Cerebellar nuclear complex (tissue), 1 donor: ENCODE measurements around the gene TFAP2E.
"Not testable (repeated sequence)": the region's sequence is repeated elsewhere in the genome, so short reads cannot be mapped to it uniquely, and the experiment has no call there.

Experiments
- DNase-seq, 2 experiments: peaks; one replicate each; lab custom pipeline; 2025; lab: John Stamatoyannopoulos, UW

The TFAP2E gene

DNA sequence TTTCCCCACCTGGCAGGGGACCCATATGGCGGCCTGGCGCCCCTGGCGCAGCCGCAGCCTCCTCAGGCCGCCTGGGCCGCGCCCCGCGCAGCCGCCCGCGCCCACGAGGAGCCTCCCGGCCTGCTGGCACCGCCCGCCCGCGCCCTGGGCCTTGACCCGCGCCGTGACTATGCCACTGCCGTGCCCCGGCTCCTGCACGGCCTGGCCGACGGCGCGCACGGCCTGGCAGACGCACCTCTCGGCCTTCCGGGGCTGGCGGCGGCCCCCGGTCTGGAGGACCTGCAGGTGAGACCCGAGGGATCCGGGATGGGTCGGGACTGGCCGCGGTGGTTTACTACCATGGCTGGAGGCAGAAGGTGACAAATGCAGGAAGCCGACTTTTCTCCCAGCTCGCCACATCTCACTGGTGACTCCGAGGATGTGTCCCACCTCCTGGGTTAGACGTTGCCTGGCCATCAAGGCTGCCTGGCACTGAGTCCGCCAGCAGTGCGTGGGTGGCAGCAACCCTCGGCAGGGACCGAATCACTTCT is 1.1 kb downstream of the TFAP2E start:
- no peak for DNase-seq

DNA sequence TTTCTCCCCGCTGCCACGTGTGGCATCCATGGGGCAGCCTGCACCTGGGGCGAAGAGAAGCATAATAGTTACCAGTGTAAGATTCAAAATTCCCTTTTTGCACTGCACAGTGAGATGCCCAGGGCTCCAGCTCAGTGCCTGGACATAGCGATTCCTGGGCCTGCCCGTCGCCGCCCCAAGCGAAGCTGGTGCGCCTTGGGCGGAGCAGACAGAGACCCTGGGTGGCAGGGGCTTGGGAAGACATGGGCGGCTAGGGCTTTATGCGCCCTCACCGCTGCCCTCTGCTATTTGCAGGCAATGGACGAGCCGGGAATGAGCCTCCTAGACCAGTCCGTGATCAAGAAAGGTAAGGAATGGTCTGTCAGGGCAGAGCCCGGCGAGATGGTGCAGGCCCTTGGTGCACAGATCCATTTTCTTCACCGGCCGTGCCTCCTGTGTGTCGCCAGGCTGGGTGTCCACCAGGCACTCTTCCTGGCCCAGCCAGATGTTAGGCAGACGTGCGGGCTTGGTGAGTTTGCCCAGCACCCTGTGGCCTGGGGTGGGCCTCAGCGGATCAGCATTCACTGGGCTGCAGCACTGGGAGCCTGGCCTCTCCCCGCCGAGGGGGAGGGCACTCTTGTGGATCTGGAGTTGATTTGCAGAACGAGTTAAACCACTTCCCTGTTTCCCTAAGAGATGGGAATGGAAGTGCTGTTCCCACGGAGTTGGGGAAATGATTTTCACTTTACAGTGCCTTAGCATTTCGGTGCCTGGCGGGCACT is 1.7 kb downstream of the TFAP2E start:
- DNase-seq: no peak

DNA sequence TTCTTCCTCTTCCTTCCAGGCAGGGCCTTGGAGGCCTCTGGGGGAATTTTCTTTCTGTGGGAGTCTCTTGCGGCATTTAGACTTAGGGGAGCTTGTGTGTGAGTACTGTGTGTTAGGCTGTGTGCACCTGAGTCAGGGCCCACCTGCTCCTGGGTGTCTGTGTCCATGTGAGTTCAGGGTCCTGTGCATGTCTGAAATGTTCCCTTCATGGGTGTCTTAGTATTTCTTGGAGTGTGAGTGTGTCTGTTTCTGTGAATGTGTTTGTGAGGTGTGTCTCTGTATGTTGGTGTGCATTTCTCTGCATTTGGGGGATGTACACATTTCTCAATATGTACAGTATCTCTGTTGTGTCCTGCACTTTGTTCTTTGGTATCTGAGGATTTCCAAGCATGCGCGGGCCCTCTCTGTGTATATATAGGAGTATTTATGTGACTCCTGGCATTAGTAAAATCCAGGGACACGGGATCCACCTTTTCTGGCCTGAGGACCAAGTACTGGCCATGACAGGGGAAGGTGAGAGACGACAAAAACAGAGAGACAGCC is 2.4 kb downstream of the TFAP2E start:
- no peak for DNase-seq

DNA sequence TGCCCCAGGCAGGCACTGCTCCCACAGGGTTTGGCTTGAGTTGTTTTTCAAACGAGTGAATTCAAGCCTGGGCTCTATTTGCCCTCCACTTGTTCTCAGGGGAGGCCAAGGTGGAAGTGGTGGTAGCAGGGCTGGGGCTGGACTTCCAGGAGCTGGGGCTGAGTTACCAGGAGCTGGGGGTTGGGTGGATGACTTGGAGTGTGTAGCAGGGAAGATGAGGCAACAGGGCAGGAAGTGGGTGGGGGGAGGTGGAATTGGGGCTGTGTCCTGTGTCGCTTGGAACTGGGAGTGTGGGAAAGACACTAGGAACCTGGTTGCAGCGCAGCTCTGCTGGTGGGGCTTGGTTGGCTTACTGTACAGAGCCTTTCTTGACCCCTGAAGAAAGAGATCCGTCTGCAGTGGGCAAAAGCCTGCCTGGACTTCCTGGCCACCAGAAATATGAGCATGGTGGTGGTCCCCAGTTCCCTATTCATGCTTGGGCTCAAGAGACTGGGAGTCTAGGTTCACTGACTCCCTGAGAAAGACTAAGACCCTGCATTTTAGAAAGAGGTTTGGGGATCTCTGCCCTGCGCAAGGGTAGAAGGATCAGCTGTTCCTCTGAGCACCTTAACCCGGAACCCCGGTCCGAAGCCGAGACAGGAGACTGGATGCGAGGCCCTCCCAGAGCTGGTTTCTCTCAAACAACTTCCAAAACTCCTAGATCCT is 3.1 kb downstream of the TFAP2E start:
- DNase-seq: no peak

DNA sequence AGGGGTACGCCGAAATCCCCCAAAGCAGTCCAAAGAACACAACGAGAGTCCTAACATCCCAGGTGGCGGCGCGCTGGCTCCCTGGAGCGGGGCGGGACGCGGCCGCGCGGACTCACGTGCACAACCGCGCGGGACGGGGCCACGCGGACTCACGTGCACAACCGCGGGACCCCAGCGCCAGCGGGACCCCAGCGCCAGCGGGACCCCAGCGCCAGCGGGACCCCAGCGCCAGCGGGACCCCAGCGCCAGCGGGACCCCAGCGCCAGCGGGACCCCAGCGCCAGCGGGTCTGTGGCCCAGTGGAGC is 3.6 kb downstream of the TFAP2E start:
- DNase-seq: not testable (repeated sequence)

DNA sequence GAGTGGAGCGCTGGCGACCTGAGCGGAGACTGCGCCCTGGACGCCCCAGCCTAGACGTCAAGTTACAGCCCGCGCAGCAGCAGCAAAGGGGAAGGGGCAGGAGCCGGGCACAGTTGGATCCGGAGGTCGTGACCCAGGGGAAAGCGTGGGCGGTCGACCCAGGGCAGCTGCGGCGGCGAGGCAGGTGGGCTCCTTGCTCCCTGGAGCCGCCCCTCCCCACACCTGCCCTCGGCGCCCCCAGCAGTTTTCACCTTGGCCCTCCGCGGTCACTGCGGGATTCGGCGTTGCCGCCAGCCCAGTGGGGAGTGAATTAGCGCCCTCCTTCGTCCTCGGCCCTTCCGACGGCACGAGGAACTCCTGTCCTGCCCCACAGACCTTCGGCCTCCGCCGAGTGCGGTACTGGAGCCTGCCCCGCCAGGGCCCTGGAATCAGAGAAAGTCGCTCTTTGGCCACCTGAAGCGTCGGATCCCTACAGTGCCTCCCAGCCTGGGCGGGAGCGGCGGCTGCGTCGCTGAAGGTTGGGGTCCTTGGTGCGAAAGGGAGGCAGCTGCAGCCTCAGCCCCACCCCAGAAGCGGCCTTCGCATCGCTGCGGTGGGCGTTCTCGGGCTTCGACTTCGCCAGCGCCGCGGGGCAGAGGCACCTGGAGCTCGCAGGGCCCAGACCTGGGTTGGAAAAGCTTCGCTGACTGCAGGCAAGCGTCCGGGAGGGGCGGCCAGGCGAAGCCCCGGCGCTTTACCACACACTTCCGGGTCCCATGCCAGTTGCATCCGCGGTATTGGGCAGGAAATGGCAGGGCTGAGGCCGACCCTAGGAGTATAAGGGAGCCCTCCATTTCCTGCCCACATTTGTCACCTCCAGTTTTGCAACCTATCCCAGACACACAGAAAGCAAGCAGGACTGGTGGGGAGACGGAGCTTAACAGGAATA is 4.2 kb downstream of the TFAP2E start:
- no peak for DNase-seq

DNA sequence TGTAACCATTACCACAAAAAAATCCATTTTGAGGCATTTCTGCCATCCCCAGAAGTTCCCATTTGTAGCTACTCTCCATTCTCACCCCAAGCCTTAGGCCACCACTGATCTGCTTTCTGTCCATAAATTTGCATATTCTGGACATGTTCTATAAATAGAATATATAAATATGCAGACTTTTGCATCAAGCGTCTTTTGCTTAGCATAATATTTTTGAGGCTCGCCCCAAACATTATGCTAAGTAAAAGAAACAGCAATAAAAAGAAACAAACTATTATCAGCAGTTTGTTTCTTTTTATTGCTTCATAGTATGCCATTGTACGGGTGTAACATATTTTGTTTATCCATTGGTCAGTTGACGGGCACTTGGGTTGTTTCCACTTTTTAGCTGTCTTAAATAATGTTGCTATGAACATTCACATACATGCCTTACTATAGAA is 7.9 kb downstream of the TFAP2E start:
- DNase-seq: no peak

DNA sequence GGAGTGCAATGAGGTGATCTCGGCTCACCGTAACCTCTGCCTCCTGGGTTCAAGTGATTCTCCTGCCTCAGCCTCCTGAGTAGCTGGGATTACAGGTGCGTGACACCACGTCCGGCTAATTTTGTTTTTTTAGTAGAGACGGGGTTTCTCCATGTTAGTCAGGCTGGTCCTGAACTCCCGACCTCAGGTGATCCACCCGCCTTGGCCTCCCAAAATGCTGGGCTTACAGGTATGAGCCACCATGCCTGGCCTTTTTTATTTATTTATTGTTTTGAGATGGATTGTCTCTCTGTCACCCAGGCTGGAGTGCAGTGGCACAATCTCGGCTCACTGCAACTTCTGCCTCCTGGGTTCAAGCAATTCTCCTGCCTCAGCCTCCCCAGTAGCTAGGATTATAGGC is 8.5 kb downstream of the TFAP2E start:
- not testable (repeated sequence) for DNase-seq

DNA sequence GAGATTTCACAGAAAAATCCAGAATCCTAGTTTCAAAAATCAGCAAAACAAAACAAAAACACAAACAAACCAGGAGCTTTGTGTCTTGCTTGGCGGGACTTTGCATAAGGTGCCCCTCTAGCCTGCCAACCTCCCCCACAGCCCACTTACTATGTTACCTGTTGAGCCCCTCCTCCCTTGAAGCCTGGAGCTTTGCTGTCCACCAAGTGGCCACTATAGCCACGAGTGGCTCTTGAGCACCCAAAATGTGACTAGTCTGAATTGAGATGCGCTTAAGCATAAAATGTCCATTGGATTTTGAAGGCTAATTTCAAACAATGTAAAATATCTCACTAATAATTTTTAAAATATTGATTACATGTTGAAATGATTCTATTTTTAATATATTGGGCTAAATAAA is 12.2 kb downstream of the TFAP2E start:
- DNase-seq: no peak

DNA sequence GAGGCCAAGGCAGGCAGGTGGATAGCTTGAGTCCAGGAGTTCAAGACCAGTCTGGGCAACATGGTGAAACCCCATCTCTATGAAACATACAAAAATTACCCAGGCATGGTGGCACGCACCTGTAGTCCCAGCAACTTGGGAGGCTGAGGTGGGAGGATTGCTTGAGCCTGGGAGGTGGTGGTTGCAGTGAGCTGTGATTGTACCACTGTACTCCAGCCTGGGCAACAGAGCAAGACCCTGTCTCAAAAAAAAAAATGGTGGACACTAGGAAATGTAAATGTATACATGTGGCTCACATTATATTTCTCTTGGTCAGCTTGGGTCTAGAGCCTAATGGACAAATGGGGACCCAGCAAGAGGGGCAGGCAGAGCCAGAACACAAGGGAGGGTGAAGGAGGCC is 12.7 kb downstream of the TFAP2E start:
- not testable (repeated sequence) for DNase-seq

DNA sequence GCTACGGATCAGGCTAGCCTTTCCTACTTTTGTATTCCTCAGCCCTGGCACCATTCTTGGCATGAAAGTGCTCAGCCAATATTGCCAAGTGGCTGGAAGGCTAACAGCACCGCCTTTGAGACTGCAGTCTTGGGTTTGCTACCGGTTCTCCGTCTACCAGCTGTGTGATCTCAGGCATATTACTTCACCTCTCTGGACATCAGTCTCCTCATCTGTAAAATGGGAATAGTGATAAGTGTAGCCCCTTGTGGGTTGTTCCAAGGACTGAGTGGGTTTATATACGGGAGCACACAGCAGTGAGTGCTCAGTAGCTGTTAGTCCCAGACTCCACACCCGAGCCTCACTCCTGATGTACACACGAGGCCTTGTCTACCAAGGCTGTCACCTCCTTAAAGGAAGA is 13.7 kb downstream of the TFAP2E start:
- DNase-seq: no peak

DNA sequence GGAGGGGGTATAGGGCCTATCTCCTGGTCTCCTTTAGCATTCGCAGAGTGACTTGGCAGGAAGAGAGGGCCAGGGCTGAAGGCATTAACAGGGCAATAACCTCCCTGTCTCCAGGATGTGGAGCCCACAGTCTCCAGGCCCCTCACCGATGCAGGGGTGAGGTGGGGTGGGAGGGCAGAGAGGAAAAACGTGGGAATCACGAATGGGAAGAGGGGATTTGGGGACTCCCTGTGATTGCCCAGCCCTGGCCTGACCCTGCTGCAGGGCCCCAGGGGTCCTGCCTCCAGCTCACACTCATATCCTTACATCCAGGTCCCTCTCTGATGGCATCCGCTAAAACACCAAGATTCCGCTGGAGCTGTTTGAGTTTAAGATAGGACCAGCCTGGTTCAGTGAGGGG is 14.6 kb downstream of the TFAP2E start:
- DNase-seq: no peak

DNA sequence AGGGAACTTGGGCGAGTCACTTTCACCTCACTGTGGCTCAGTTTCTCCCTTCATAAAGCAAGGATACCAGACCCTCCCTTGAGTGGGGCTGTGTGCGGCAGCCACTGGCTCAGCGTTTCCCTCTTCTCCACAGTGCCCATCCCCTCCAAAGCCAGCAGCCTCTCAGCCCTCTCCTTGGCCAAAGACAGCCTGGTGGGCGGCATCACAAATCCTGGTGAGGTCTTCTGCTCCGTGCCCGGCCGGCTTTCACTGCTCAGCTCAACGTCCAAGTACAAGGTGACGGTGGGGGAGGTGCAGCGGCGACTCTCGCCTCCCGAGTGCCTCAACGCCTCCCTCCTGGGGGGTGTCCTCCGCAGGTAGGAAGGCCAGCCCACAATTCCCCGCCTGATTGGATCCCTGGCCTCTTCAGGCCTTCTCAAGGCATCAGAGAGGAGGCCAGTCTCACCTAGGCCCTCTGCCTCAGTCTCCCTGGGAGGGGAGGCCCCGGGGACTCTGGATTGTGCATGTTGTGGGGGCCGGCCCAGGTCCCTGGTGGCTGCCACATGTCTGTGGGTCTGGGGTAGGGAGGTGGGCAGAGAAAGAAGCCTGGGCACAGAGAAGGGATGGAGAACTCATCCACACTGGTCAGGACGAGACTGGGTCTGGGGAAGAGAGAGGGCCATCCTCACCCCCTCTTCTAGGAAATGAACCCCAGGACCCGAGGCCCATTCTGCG is 15.2 kb downstream of the TFAP2E start:
- DNase-seq: no peak

DNA sequence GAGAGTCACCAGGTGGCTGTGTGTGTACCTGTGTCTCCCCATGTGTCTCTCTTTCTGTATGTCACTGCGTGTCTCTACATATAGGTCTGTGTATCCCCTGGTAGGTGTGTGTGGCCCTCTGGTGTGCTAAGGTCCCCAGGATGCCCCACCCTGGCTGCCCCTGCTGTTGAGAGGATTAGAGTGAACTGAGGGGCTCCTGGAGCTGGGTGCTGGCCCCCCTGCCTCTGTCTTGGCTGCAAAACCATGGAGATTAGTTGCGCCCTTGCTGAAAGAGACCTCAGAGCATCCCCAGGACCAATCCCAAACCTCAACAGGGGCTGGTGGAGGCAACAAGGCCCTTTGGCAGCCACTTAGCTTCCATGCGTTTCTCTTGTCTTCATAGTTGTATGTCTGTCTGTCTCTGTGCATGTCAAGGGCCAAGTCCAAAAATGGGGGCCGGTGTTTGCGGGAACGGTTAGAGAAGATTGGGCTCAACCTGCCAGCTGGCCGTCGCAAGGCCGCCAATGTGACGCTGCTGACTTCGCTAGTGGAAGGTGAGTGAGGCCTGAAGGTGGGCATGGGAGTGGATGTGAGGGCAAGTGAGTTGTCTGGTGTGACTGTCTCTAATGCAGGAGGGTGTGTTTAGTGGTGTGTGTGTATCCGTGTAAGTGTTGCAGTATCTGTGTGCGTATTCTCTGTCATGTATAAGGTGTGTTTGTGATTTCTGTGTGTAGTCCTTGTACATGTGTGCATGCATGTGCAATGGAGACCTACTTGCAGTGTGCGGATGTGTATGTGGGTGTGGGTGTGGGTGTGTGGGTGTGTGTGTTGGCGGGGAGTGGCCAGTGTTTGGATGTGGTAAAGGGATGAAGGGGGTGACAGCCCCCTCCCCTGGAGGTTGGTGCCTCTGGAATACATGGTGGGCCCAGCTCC is 16.7 kb downstream of the TFAP2E start:
- no peak for DNase-seq

DNA sequence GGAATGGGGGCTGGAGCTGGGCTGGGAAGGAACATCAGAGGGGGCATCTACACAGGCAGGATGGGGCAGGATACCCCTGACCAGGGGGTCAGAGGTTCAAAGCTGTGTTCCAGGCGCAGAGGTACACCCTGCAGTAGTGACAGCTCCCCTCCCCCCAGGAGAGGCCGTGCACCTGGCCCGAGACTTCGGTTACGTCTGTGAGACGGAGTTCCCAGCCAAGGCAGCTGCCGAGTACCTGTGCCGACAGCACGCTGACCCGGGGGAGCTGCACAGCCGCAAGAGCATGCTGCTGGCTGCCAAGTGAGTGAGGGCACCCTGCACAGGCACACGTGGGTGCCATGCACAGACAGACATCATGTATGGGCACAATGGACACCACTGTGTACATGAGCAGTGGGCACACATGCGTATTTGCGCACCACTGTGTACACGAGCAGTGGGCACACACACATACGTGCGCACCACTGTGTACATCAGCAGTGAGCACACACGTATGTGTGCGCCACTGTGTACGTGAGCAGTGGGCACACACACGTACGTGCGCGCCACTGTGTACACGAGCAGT is 17.4 kb downstream of the TFAP2E start:
- no peak for DNase-seq

DNA sequence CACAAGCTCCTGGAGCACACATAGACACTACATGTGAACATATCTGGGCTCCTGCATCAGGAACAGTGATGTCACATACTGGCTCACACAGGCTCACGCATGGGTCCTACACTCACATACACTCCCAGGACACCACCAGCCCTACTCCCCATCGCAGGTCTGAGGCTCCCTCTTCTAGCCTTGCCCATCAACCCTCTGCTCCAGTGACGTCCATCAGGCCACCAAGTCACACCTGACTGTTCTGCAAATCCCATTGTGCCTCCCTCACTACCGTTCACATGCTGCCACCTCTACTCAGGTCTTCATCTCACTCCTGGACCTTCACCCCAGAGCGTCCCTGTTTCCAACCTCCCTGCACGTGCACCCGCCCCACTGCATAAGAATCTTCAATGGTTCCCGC is 18.1 kb downstream of the TFAP2E start:
- DNase-seq: no peak

DNA sequence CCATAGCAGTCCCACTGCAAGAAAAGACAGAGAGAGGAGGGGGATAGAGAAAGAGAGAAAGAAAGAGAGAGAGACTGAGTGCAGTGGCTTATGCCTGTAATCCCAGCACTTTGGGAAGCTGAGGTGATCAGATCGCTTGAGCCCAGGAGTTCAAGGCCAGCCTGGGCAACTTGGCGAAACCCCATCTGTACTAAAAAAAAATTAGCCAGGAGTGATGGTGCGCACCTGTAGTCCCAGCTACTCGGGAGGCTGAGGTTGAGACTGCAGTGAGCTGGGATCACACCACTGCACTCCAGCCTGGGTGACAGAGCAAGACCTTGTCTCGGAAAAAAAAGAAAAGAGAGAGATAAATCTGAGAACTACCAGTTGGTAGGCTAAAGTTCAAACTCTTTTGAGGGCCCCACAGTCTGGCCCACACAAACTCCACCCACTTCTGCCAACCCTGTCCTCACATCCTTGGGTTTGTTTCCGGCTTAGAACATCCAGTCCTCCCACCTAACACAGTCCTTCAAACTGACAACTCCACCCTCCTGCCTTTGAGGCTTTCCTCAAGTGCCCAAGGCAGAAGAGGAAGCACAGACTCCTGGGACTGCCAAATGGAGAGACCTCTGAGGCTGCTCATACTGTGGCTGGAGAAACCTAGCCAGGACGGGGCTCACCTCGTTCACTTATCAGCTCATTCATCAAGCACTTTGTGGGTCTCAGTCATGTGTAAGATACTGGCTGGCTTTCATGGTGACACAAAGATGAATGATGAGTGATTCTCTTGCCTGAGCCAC is 20.1 kb downstream of the TFAP2E start:
- no peak for DNase-seq

DNA sequence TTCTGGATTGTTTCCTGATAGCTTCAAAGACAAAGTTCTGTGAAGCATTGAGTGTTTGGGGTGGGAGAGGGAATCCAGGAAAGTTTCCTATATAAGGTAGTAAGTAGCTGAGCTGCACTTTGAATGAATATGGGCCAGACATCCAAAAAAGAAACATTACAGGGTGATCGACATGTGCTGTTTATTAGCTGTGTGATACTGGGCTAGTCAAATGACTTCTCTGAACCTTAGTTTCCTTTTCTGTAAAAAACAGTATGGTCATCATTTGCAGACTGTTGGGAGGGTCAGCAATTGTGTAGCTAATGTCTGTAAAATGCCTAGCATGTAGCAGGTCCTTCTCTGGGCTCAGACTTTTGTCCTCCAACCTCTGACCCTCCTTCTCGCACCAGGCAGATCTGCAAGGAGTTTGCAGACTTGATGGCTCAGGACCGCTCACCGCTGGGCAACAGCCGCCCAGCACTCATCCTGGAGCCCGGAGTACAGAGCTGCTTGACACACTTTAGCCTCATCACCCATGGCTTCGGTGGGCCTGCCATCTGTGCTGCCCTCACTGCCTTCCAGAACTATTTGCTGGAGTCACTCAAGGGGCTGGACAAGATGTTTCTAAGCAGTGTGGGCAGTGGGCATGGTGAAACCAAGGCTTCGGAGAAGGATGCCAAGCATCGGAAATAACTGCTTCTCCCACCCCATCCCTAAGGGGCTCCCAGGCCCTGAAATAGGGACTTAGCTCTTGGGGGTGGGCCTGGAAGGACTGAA is 21.1 kb downstream of the TFAP2E start:
- DNase-seq: no peak

DNA sequence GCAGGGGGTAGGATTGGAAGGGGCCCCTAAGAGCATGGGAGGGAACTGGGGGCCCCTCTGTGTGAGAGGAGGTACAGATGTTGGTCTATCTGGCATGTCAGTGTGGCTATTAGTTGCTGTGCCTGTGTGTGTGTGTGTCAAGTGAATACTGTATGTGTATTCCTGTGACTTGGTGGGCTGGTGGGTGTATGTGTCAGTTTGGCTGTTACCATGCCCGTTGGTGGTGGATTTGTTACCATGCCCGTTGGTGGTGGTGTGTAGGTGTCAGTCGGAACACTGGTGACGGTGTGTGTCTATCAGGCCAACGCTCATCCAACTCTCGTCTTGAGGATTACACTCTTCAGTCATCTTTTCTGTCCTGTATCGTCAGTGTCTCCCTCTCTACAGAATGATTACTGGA is 22.6 kb downstream of the TFAP2E start:
- no peak for DNase-seq
